GM12873 (cell line): ENCODE results near the gene DDAH2.

Experiments
- CTCF ChIP-seq: IDR thresholded peaks from 2 replicates; pipeline ENCODE4 v1.5.1; 2012; ENCODE audit warnings: low read depth, mild to moderate bottlenecking, moderate library complexity, low read length, control low read depth; ENCODE audit not compliant: insufficient read depth; ENCODE audit errors: missing control alignments

The DDAH2 gene

GRCh38 chr6:31760790-31761189 lies 31.7 kb upstream of the DDAH2 start:
- no peak for TF ChIP-seq CTCF

- TF ChIP-seq CTCF = no peak
Observed at GRCh38 chr6:31758281-31758680, 29.2 kb upstream of the DDAH2 start.

- no peak for TF ChIP-seq CTCF
Observed at GRCh38 chr6:31752739-31753319, 23.7 kb upstream of the DDAH2 start.

- no peak for TF ChIP-seq CTCF
Observed at GRCh38 chr6:31750411-31751022, 21.4 kb upstream of the DDAH2 start.

GRCh38 chr6:31749301-31750036 lies 20.4 kb upstream of the DDAH2 start:
- TF ChIP-seq CTCF = no peak

GRCh38 chr6:31744422-31744821 lies 15.3 kb upstream of the DDAH2 start:
- TF ChIP-seq CTCF = no peak

- no peak for TF ChIP-seq CTCF
Observed at GRCh38 chr6:31742894-31743293, 13.8 kb upstream of the DDAH2 start.
